Upper lobe of left lung (tissue), 6 donors: ENCODE measurements around the gene LMBR1. TPM values are rescaled to one million over a fixed set of nuclear protein-coding genes. Genes with fewer than 3 reads are reported as not detected.

ENCODE experiments used
- ATAC-seq, 2 donors: fragments of 200-7000 bp; cut with Tn5 transposase; one replicate each; pipeline ENCODE4 v1.9.1; 2022; ENCODE audit warnings: mild to moderate bottlenecking in 2 of 2, moderate library complexity in 2 of 2; ENCODE audit not compliant: low FRiP score in 2 of 2
- DNase-seq, 2 donors: peaks; one replicate each; pipeline ENCODE4 v3.0.0-alpha.2; 2019 to 2020
- H3K27ac ChIP-seq, 4 donors: fragments of 200-600 bp; sonication (generic); one replicate each; pipeline ENCODE4 v1.5.1; 2016 to 2019
- H3K27me3 ChIP-seq, 4 donors: fragments of 200-600 bp; sonication (generic); one replicate each; pipeline ENCODE4 v1.5.1; 2017 to 2019
- H3K36me3 ChIP-seq, 4 donors: fragments of 200-600 bp; sonication (generic); one replicate each; pipeline ENCODE4 v1.5.1; 2016 to 2019
- H3K4me1 ChIP-seq, 4 donors: fragments of 200-600 bp; sonication (generic); one replicate each; pipeline ENCODE4 v1.5.1; 2018 to 2019
- H3K4me3 ChIP-seq, 4 donors: fragments of 200-600 bp; sonication (generic); one replicate each; pipeline ENCODE4 v1.5.1; 2017 to 2019; ENCODE audit warnings: mild to moderate bottlenecking in 2 of 4, moderate library complexity in 1 of 4
- H3K9me3 ChIP-seq, 4 donors: fragments of 200-600 bp; sonication (generic); one replicate each; pipeline ENCODE4 v1.5.1; 2018 to 2019
- CTCF ChIP-seq, 6 experiments: fragments of 450-650 bp in 4 of 6; fragments of 200-600 bp in 2 of 6; sonication (generic) in 2 of 6; IDR thresholded peaks; one replicate each; pipeline ENCODE4 v1.5.1; 2016 to 2019; ENCODE audit warnings: antibody characterized with exemption in 6 of 6
- EP300 ChIP-seq, 4 donors: sonication (generic); formaldehyde crosslinking; IDR thresholded peaks; one replicate each; pipeline ENCODE4 v1.5.1; 2017; ENCODE audit warnings: antibody characterized with exemption in 4 of 4, control low read depth in 2 of 4
- POLR2A ChIP-seq, 4 donors: fragments of 450-650 bp; IDR thresholded peaks; one replicate each; pipeline ENCODE4 v1.5.1; 2016 to 2017; ENCODE audit warnings: antibody characterized with exemption in 4 of 4, mild to moderate bottlenecking in 2 of 4
- POLR2AphosphoS5 ChIP-seq, 2 donors: sonication (generic); formaldehyde crosslinking; IDR thresholded peaks; one replicate each; pipeline ENCODE4 v1.5.1; 2017; ENCODE audit warnings: antibody characterized with exemption in 2 of 2
- WGBS, 2 donors: methylation state at CpG; one replicate each; pipeline ENCODE4 v1.1.5; 2017 to 2018; 5-methylcytosine and 5-hydroxymethylcytosine counted together
- total RNA-seq, 6 donors: library from RNA; depleted of rRNA in 4 of 6; stranded (reverse); fragments of >200 nt in 4 of 6; gene quantifications; one replicate each; pipeline versions ENCODE4 v1.1.0 to v1.2.1, GENCODE V29; 2016 to 2021
- donor health status: DM: no; HTN: no; CAD: no; lungs with moderate emphysema.
- donor health status: DM: no; HTN: yes; CAD: no; lungs with severe emphysema.

The LMBR1 gene
- total RNA-seq, 6 donors from 2014 or later = 58.6 to 159 (median 81.0) TPM

DNA sequence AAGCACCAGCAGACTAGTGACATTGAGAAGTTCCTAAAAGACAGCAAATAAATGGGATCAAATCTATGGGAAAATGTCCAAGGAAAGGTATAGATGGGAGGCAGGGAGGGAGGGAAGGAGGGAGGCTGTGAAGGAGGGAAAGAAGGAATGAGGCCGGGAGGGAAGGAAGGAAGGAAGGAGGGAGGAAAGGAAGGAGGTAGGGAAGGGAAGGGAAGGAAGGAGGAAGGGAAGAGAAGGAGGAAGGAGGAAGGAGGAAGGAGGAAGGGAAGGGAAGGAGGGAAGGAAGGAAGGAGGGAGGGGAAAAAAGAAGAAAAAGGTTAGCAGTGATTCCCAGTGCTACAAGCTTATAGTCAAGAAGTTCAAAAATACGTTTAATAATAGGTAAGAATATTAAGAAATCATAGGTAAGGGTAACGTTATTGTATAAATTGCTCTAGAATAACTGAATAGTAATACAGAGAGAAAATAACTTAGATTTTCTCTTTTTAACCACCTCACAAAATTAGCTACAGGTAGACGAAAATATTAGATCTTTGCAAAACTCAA, 106.9 kb downstream of the LMBR1 start:
- Histone ChIP-seq H3K9me3 (no peaks in the 10 kb centered on the region), H3K27ac (no peak overlapping the region), H3K36me3 (peaks cover 0 to 4% (median 0%) of the 10 kb centered on the region in 4 donors), H3K27me3 (no peaks in the 10 kb centered on the region), H3K4me3 (no peak overlapping the region), H3K4me1 (no peaks in the 10 kb centered on the region)
- TF ChIP-seq POLR2AphosphoS5 (IDR thresholded peaks at IDR 0.05) (no peak), EP300 (IDR thresholded peaks at IDR 0.05) (no peak), CTCF (IDR thresholded peaks at IDR 0.05) (no peak), POLR2A (IDR thresholded peaks at IDR 0.05) (no peak)
- ATAC-seq = no peak
- 91 to 94% methylated on average over 4 of the region's 4 CpGs for WGBS, 2 donors
- no peak for DNase-seq

DNA sequence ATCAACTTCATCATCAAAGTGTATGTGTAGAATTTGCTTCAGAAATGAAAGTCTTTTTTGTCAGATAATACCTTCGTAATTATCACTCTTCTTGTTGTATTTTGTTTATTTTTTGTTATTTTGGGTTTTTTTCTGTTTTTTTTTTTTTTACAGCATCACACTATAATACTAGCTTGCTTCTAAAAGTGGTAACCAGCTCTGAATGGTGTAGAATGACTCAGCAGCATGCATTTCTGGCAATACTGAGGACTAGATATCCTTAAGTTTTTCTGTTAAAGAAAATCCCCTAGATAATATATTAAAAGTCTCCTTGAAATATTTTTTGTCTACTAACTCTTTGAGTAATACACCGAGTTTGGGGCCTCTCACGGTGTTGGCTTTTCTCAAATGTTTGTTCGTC, 109.1 kb downstream of the LMBR1 start:
- Histone ChIP-seq H3K27me3 (no peaks in the 10 kb centered on the region), H3K27ac (no peak overlapping the region), H3K4me1 (no peaks in the 10 kb centered on the region), H3K9me3 (no peaks in the 10 kb centered on the region), H3K36me3 (peaks cover 0 to 4% (median 0%) of the 10 kb centered on the region in 4 donors), H3K4me3 (no peak overlapping the region)
- DNase-seq = no peak
- TF ChIP-seq CTCF (IDR thresholded peaks at IDR 0.05) (no peak), POLR2A (IDR thresholded peaks at IDR 0.05) (no peak), POLR2AphosphoS5 (IDR thresholded peaks at IDR 0.05) (no peak), EP300 (IDR thresholded peaks at IDR 0.05) (no peak)
- 94 to 97% methylated on average over 4 of the region's 4 CpGs for WGBS, 2 donors
- ATAC-seq = no peak

- H3K36me3 ChIP-seq = peaks cover 0 to 4% (median 0%) of the 10 kb centered on the region in 4 donors
- no peak overlapping the region for H3K4me3 ChIP-seq
- TF ChIP-seq POLR2AphosphoS5 (IDR thresholded peaks at IDR 0.05) = no peak
- TF ChIP-seq POLR2A (IDR thresholded peaks at IDR 0.05) = no peak
- no peak for TF ChIP-seq EP300 (IDR thresholded peaks at IDR 0.05)
- no peak for TF ChIP-seq CTCF (IDR thresholded peaks at IDR 0.05)
- DNase-seq (no peak), ATAC-seq (no peak)
- WGBS, 2 donors = 91 to 93% methylated on average over 2 of the region's 2 CpGs
- H3K27ac ChIP-seq = no peak overlapping the region
- no peaks in the 10 kb centered on the region for H3K9me3 ChIP-seq
- no peaks in the 10 kb centered on the region for H3K27me3 ChIP-seq
- H3K4me1 ChIP-seq = no peaks in the 10 kb centered on the region
Measured at GRCh38 chr7:156781972-156782371, 111.0 kb downstream of the LMBR1 start.

GRCh38 chr7:156780724-156781455, 112.1 kb downstream of the LMBR1 start:
- H3K4me3 ChIP-seq = no peak overlapping the region
- no peak for TF ChIP-seq POLR2AphosphoS5 (IDR thresholded peaks at IDR 0.05)
- TF ChIP-seq EP300 (IDR thresholded peaks at IDR 0.05) = no peak
- no peak for TF ChIP-seq CTCF (IDR thresholded peaks at IDR 0.05)
- TF ChIP-seq POLR2A (IDR thresholded peaks at IDR 0.05) = no peak
- ATAC-seq = no peak
- no peaks in the 10 kb centered on the region for H3K9me3 ChIP-seq
- H3K27me3 ChIP-seq = no peaks in the 10 kb centered on the region
- peaks cover 0 to 4% (median 0%) of the 10 kb centered on the region in 4 donors for H3K36me3 ChIP-seq
- 86 to 88% methylated on average over 4 of the region's 4 CpGs for WGBS, 2 donors
- H3K27ac ChIP-seq = no peak overlapping the region
- H3K4me1 ChIP-seq = no peaks in the 10 kb centered on the region
- no peak for DNase-seq

- WGBS, 2 donors = 85 to 87% methylated on average over 3 of the region's 3 CpGs
- ATAC-seq (no peak), DNase-seq (no peak)
- Histone ChIP-seq H3K36me3 (no peaks in the 10 kb centered on the region), H3K27me3 (no peaks in the 10 kb centered on the region), H3K4me1 (no peaks in the 10 kb centered on the region), H3K4me3 (no peak overlapping the region), H3K27ac (no peak overlapping the region), H3K9me3 (no peaks in the 10 kb centered on the region)
- no peak for TF ChIP-seq POLR2A (IDR thresholded peaks at IDR 0.05)
- no peak for TF ChIP-seq EP300 (IDR thresholded peaks at IDR 0.05)
- no peak for TF ChIP-seq POLR2AphosphoS5 (IDR thresholded peaks at IDR 0.05)
- TF ChIP-seq CTCF (IDR thresholded peaks at IDR 0.05) = no peak
Measured at GRCh38 chr7:156778668-156779067, 114.3 kb downstream of the LMBR1 start.
